GM12864 (cell line): ENCODE measurements around the gene RAP1GAP2.

Experiments
- DNase-seq: peaks from one replicate; pipeline ENCODE4 v3.0.0-alpha.2; 2011; ENCODE audit warnings: low read depth
- H3K4me3 ChIP-seq: 2 replicates; pipeline ENCODE4 v1.5.1; 2011; ENCODE audit warnings: mild to moderate bottlenecking, low read depth, low read length, control low read depth
- CTCF ChIP-seq: IDR thresholded peaks from 2 replicates; pipeline ENCODE4 v1.5.1; 2011; ENCODE audit warnings: low read depth, mild to moderate bottlenecking, moderate library complexity, low read length, control low read depth, inconsistent platforms; ENCODE audit errors: missing control alignments

RAP1GAP2 gene

GRCh38 chr17:2893422-2893914 is 97.2 kb downstream of the RAP1GAP2 start:
- DNase-seq: no peak

GRCh38 chr17:2894782-2895181 is 98.5 kb downstream of the RAP1GAP2 start:
- H3K4me3 ChIP-seq: no peak overlapping the region
- TF ChIP-seq CTCF: no peak
- DNase-seq: no peak

More at GRCh38 chr17:2893422-2893914, 97.2 kb downstream of the RAP1GAP2 start:
- H3K4me3 ChIP-seq: no peak overlapping the region
- no peak for TF ChIP-seq CTCF

- no peak for DNase-seq
- no peak overlapping the region for H3K4me3 ChIP-seq
- TF ChIP-seq CTCF: no peak
Measured at GRCh38 chr17:2897605-2898004, 101.4 kb downstream of the RAP1GAP2 start.

GRCh38 chr17:2898255-2898926 is 102.2 kb downstream of the RAP1GAP2 start:
- DNase-seq: no peak
- TF ChIP-seq CTCF: no peak
- H3K4me3 ChIP-seq: no peak overlapping the region

GRCh38 chr17:2899906-2900305 is 103.7 kb downstream of the RAP1GAP2 start:
- no peak for TF ChIP-seq CTCF
- DNase-seq: no peak
- H3K4me3 ChIP-seq: no peak overlapping the region

- H3K4me3 ChIP-seq: no peak overlapping the region
- no peak for DNase-seq
- TF ChIP-seq CTCF: no peak
Measured at GRCh38 chr17:2900842-2901241, 104.6 kb downstream of the RAP1GAP2 start.

GRCh38 chr17:2901582-2901981 is 105.3 kb downstream of the RAP1GAP2 start:
- TF ChIP-seq CTCF: no peak
- no peak for DNase-seq
- H3K4me3 ChIP-seq: no peak overlapping the region
